ENCODE measurements around the gene GLI1.

GLI1 gene

DNA sequence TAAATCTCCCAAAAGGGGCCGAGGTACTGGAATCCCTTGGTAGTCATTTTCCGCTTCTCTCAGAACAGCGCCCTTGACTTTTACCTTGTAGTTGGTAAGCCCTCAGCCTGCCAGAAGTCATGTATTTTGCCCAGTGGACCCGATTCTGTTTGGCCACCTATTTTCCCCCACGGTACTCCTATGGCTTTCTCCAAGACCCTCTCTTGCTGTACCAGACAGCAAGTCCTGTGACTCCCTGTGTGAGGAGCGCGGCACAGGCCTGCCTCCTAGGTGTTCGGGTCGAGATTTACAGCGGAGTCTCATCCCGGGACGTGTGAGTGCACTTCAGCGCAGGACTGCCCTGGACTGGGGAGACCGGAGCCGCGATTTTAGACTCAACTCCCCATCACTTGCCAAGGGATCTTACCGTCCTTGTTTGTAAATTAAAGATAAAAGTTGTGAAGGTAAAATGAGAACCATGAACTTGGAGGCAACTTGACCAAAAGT lies 62.0 kb downstream of the GLI1 start:
- DNase-seq: no peak
